ENCODE results near the gene SLC44A4.
A peak's percentile ranks its signal among the peaks of the same experiment; 100 is the strongest.
"Not testable (repeated sequence)": the region's sequence is repeated elsewhere in the genome, so short reads cannot be mapped to it uniquely, and the experiment has no call there.

Gene SLC44A4

DNA sequence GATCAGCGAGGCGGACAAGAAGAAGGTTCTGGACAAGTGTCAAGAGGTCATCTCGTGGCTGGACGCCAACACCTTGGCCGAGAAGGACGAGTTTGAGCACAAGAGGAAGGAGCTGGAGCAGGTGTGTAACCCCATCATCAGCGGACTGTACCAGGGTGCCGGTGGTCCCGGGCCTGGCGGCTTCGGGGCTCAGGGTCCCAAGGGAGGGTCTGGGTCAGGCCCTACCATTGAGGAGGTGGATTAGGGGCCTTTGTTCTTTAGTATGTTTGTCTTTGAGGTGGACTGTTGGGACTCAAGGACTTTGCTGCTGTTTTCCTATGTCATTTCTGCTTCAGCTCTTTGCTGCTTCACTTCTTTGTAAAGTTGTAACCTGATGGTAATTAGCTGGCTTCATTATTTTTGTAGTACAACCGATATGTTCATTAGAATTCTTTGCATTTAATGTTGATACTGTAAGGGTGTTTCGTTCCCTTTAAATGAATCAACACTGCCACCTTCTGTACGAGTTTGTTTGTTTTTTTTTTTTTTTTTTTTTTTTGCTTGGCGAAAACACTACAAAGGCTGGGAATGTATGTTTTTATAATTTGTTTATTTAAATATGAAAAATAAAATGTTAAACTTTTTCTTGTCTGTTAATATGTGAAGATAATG lies 49.0 kb downstream of the SLC44A4 start:
- TF ChIP-seq CTCF (conservative IDR thresholded peaks at IDR 0.05; ENCODE audit: low read length): peak; percentile 60
- H3K4me3 ChIP-seq (ENCODE audit: low read length): peak overlapping the region; percentile 69
- DNase-seq (ENCODE audit: low read depth): peak; percentile 51

GRCh38 chr6:31827286-31828079 lies 51.3 kb downstream of the SLC44A4 start, which contains the start of gene HSPA1B:
Gene HSPA1B, plus strand, starts transcription at chr6:31827738. Its CDS starts 213 bp downstream, at chr6:31827951.
- peak; percentile 100 for DNase-seq (ENCODE audit: low read depth)
- no peak for TF ChIP-seq CTCF (conservative IDR thresholded peaks at IDR 0.05; ENCODE audit: low read length)
- peak within 1 kb of the TSS; percentile 88 for H3K4me3 ChIP-seq (ENCODE audit: low read length)

- DNase-seq (ENCODE audit: low read depth): peak; percentile 92
Observed at GRCh38 chr6:31826793-31827285, 52.0 kb downstream of the SLC44A4 start.

GRCh38 chr6:31825553-31825952 lies 53.2 kb downstream of the SLC44A4 start:
- no peak for DNase-seq (ENCODE audit: low read depth)
- no peak for TF ChIP-seq CTCF (conservative IDR thresholded peaks at IDR 0.05; ENCODE audit: low read length)
- H3K4me3 ChIP-seq (ENCODE audit: low read length): no peak overlapping the region

More at GRCh38 chr6:31826793-31827285, 52.0 kb downstream of the SLC44A4 start:
- no peak for TF ChIP-seq CTCF (conservative IDR thresholded peaks at IDR 0.05; ENCODE audit: low read length)
- H3K4me3 ChIP-seq (ENCODE audit: low read length): peak overlapping the region; percentile 88

GRCh38 chr6:31823592-31824196 lies 55.1 kb downstream of the SLC44A4 start:
- H3K4me3 ChIP-seq (ENCODE audit: low read length); DNase-seq (ENCODE audit: low read depth): not testable (repeated sequence)

GRCh38 chr6:31822036-31822821 lies 56.6 kb downstream of the SLC44A4 start:
- no peak for TF ChIP-seq CTCF (conservative IDR thresholded peaks at IDR 0.05; ENCODE audit: low read length)
- H3K4me3 ChIP-seq (ENCODE audit: low read length): peak overlapping the region; percentile 75
- peak; percentile 87 for DNase-seq (ENCODE audit: low read depth)

All from AG10803 (cell line).